ENCODE results near the gene CDCP2.
"Not testable (repeated sequence)": the region's sequence is repeated elsewhere in the genome, so short reads cannot be mapped to it uniquely, and the experiment has no call there.

CDCP2 gene

DNA sequence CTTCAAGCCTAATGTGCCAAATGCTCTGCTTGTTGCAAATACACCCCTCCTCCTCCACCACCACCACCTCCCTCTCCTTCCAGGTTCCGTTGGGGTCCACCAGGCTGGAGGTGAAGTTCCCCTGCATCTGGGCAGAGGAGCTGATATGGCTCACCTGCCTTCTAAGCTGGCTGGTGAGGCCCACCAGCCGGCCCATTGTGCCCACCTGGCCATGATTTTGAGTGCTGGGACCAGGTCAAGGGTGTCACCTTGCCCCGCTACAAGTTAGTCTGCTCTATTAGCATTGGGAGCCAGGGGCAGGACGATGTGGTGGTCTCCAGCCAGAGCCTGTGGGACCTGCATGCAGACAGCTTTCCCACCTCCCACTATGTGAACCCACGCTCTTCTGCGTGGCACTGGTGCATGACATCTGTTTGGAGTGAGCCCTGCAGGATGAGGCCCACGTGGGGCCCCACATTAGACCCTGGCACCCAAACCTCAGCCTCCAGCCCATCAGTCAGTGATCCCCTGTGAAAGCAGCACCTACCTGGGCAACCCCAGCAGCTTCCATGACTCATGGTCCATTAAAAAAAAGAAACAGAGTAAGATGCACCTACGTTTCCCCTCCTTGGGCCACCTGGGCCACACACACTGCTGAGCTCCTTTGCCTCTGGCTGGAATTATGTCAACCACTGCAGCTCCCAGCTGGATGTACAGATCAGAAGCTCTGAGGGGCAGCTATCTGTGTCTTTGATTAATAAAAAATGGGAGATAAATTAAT, 15.6 kb upstream of the CDCP2 start:
- DNase-seq (ENCODE audit: low read depth), result no peak

DNA sequence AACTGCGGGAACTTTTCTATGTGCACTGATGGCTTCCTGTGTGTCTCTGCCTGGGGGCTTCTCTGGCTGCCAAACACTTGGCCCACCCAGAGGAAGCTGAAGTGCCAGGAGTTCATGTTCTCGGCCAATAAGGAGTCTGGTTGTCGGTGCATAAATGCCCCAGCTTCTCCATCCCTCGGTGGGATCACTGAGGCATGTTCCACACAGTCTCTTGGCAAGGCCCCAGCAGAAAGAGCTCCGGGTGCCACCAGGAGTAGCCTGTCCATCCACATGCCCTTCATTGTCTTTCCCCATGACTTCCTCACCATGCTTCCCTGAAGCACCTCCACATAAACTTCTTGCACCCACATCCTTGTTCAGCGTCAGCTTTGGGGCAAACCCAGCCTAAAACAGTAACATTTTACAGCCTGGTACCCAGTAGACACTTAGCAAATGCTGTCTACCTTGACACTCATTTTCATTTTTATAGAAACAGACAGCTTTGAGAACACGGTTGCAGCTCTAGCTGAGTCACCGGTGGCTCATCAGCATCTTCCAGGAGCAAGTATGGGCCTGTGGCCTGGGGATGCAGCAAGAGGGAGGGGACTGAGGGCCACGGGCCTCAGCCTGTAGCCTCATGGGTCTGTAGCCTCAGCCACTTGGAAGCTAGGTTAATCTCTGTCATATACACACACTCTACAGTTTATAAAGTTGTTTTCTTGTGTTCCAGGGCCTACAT, 14.8 kb upstream of the CDCP2 start:
- DNase-seq (ENCODE audit: low read depth), result no peak

DNA sequence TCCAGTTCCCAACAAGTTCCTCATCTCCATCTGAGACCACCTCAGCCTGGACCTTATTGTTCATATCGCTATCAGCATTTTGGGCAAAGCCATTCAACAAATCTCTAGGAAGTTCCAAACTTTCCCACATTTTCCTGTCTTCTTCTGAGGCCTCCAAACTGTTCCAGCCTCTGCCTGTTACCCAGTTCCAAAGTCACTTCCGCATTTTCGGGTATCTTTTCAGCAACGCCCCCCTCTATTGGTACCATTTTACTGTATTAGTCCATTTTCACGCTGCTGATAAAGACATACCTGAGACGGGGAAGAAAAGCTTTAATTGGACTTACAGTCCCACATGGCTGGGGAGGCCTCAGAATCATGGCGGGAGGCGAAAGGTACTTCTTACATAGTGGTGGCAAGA, 13.6 kb upstream of the CDCP2 start:
- DNase-seq (ENCODE audit: low read depth), result not testable (repeated sequence)

DNA sequence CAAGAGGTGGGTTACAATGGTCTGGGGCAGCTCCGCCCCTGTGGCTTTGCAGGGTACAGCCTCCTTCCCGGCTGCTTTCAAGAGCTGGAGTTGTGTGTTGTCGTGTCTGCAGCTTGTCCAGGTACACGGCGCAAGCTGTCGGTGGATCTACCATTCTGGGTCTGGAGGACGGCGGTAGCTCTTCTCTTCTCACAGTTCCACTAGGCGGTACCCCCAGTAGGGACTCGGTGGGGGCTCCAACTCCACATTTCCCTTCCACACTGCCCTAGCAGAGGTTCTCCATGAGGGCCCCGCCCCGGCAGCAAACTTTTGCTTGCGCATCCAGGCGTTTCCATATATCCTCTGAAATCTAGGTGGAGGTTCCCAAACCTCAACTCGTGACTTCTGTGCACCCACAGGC, 12.3 kb upstream of the CDCP2 start:
- DNase-seq (ENCODE audit: low read depth), result no peak

DNA sequence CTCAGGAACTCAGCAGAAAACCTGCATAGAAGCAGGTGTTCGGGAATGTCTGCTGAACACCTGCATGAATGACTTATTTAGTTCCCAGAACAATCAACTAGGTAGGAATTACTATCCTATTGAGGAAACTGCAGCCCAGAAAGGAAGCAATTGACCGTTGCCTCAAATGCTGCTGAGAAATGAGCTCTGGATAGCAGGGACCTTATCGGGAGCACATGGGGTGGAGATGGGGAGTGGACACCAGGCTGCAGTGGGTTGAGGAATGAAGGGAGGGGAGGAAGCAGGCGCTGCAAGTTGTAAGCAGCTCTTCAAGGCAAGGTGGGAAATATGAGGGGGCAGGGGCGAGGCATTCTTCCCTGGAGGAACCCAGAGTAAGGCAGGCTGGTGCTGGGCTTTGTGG, 10.8 kb upstream of the CDCP2 start:
- DNase-seq (ENCODE audit: low read depth), result no peak

DNA sequence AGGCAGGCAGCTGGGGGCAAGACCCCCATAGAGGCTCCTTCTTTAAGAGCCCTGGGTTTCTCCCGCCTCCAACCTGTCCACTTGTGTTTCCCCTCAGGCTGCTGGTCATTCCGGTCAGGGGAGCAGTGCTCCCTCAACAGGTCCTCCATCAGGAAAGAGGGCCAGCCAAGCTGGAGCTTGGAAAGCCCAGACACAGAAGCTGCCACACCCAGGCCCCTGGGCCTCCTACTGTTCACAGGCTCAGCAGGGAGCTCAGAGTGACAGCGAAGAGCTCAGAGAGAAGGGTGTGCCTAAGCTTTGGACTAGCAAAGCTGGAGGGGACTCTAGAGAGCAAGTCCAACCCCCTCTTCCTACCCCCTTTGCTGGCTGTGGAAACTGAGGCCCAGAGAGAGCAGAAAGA, 10.3 kb upstream of the CDCP2 start:
- DNase-seq (ENCODE audit: low read depth), result no peak

DNA sequence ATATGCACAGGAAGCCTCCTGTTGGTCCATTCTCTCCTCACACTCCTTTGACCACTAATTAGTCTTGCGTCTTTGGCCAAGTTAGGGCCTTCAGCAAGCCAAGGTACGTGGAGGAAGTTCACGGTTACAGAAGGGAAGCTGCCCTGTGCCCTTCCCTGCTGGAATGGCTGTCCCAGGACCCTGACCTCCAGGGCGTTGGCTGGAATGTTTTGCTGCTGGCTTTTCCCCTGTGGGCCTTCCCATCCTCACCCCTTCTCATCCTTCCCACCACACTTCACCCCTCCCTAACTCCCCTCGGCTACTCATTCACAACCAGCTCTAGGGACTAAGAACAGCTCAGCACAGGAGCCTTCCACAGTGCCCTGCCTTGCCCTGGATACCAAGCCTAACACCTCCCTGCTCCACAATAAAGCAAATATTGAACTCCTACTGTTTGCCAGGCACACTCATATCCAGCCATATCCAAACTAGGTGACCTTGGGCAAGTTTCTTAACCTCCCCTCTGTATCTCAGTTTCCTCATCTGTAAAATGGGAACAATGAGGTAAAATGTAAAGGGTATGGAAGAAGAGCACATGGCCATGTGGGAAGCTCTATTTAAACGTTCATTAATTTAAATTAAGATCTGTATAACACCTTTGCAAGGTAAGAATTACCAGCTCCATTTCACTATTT, 8.8 kb upstream of the CDCP2 start:
- DNase-seq (ENCODE audit: low read depth), result no peak

DNA sequence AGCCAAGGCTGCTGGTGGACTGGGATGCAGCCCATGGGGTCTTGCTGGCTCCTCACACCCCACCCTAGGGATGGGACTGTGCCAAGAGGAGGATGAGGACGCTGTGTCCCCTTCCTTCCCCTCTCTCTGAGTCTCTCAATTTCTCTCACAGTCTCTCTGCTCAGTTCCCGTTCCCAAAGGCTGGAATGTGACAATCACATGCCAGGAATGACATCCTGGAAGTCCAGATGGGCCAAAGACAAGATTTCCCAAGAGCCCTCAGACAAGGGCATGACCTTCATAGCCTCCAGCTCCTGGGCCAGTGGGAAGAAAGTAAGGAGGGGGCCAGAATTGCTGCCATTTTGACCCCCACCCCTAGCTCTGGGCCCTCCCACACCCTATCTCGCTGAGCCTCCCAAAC, 7.6 kb upstream of the CDCP2 start:
- DNase-seq (ENCODE audit: low read depth), result no peak

DNA sequence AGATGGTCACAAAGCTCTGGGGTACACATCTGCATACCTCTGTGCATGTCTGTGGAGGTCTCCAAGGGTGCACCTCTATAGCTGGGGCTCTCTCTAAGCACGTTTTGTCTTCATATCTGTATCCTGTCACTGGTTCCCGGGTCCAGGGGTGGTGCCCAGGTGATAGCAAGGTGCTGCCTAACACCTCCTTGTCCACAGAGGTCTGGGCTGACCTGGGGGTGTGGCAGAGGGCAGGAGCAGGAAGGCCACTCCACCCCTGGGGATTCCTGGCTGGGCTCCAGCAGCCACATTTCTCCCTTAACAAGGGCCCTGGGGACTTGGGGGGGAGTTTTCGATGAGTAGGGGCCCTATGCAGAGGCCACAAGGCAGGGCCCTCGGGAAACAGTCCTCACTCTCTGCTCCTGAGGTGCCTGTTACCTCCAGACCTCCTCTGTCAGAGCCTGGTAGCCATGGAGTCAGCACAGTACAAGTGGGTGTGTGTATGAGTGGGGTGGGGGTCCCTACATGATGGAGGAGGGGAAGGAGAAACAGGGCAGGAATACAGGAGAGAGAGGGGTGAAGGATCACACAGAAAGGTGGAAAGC, 7.0 kb upstream of the CDCP2 start:
- no peak for DNase-seq (ENCODE audit: low read depth)

DNA sequence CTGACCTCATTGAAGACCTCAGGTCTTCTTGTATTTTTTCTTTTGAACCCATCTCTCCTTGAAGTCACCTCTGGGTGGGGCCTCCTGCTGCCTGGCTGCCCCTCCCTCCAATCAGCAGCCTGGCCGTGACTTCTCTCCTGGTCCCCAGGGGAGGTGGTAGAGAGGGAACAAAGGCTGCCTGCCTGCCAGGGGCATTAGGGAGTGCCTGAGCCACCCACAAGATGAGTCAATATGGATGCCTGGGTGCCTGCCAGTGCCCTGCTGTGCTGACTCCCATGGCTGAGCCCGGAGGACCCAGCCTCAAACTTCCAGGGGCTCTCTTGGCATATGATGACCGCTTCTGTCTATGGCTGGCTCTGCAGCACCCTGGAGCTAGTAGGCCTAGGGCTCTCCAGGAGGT, 5.3 kb upstream of the CDCP2 start:
- no peak for DNase-seq (ENCODE audit: low read depth)

DNA sequence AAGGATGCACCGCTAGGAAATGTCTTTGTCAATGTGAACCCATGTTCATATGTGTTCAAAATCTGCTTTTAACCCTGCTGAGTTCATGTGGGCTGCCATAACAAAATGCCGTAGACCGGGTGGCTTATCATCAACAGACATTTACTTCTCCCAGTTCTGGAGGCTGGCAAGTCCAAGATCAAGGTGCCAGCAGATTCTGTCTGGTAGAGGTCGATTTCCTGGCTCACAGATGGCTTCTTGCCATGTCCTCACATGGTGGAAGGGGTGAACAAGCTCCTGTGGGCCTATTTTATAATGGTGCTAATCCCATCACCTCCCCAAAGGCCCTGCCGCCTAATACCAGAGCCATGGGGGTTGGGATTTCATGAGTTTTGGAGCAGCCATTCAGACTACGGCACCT, 4.6 kb upstream of the CDCP2 start:
- DNase-seq (ENCODE audit: low read depth), result no peak

DNA sequence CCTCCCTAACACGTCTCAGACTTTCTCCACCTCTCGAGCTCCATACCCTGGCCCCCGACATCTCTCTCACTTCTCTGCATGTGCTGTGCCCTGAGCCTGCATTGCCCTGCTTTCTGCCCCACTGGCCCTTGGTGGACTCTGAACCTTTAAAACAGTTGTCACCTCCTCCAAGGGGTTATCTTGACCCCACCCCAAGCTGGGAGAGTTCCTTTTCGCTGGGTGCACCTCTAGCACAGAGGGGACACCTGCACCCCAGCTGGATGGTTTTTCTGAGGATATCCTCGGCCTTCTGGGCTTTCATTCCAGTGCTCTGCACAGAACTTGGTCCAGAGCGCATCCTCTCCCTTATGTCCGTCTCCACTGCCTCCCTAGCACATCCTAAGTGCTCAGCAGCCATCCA, 4.2 kb upstream of the CDCP2 start:
- DNase-seq (ENCODE audit: low read depth), result no peak

DNA sequence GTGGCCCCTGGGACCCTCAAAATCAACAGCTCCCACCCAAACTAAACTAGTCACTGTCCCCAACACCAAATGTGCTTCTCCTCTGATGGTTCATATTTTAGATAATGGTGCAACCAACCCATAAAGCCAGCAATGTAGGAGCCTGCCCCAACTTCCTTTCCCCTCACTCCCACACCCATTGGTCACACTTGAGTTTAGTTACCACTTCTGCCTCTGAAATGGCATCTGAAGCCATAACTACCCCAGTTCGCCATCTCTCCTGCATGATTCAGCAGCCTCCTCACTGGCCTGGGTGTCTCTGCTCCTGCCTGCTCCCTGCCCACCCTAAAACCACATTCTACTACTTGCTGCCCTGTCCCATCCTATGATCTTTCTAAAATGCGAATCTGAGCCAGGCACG, 3.4 kb upstream of the CDCP2 start:
- no peak for DNase-seq (ENCODE audit: low read depth)

DNA sequence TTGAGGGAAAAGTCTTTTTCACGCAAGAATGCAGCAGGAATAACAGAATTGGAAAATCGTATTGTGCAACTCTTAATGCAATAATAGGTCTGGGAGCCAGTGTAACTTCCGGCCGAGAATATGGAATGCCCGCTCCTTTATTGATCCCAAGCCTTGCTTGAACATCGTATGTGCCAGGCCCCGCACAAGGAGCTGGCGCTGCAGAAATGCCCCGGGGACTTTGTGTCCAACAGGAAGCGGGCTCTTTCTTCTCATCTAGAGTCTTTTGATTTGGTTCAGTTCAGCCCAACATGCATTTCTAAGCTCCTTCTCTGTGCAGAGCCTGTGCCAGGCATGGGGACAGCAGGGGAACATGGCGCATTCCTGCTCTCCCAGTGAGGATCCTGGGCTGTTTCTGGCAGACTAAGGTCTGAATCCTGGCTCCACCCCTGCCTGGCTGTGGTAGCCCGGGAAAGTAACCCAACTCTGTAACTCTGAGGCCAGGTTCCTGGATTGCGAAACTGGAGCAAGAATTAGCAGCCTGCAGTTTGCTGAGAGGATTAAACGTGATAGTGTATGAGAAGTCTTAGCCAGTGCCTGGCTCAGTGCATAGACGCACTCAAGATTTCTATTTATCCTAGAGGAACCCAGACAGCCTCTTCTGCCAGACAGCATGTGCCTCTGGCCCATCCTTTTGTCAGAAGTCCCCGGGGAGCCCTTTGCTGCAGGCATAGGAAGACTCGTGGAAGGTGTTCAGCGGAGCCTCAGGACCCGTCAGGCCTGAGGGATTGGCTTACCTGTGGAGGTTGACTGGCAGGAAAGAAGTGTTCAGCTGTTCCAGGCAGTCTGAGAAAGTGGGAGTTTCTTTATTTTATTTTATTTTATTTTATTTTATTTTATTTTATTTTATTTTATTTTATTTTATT, 987 bp upstream of the CDCP2 start:
- DNase-seq (ENCODE audit: low read depth), result no peak

DNA sequence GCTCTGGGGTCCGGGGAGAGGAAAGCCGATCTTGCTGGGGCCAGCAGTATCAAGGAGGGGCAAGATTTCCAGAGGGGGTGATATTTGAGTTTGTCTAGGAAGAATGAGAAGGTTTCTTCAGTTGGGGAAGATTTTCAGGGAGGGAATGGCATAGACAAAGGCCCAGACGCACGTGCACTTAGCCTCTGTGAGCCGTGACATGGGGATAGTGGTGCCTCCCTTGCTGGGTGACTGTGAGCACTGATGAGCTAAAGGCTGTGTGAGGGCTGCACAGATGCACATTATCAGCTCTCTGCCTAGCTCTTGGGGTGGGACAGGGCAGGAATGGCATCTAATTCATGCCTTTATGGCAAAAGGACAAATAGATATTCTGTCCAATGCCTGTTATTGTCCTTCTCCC, 1.8 kb downstream of the CDCP2 start:
- no peak for DNase-seq (ENCODE audit: low read depth)

DNA sequence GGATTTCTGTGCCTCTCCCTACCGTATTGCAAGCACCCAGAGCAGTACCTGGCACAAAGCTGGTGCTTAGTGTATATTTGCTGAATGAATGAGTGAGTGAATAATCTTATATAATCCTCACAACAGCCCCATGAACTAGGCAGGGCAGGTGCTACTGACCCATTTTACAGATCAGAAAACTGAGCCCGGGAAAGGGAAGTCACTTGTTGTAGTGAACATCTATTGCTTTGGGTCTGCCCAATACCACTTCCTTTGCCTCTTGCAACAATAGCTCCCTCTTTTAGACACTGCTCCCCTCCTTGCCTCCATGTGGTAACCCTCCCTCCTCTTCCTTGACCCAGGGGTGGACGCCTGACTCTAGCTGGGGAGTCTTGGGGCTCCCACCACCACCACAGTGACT, 3.1 kb downstream of the CDCP2 start:
- DNase-seq (ENCODE audit: low read depth), result no peak

DNA sequence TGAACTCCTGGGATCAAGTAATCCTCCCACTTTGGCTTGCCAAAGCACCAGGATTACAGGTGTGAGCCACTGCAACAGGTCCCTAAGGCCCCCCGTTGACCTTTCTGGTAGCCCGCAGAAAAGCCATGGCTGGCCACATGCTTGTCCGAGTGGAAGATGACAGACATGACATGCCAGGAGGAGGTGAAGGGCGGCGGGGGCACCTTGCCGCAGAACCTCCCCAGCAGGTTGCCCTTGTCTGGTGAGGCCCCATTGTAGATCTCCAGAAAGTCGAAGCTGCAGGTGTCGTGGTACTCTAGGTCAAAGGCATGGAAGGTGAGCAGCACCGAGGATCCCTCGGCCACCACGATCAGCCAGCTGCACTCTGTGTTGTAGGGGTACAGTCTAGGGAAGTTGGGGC, 8.4 kb downstream of the CDCP2 start:
- no peak for DNase-seq (ENCODE audit: low read depth)

DNA sequence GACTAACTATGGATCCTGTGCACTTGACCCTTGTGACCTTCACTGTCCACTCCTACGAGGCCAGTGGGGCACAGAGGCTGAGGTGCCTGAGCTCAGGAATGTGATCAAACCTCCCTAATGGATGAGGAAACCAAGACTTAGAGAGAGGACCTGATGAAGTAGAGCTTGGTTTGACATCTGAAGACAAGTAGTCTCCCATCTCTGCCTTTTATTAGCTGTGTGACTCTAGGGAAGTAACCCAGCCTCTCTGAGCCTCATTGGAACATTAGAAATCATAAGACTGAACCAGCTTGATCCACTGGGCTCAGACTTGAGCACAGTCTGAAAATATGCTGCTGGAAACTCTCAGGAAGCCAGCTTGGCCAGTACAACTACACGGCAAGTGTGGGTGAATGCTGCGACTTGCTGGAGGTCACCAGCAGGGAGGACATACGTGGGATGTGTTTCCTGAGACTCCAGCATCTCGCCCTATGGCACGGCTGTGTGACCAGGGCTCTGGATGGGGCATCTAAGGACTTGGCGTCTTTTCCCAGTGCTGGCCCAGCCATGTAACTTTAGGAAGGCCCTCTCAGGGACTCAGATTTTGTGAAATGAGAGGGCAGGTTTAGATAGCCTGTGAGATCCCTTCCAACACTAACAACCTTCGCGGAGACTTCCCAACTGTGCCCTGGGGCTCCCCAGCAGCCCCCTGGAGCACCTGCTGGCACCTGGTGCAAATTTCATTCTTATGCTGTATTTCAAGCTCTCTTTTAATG, 10.5 kb downstream of the CDCP2 start:
- DNase-seq (ENCODE audit: low read depth), result no peak

DNA sequence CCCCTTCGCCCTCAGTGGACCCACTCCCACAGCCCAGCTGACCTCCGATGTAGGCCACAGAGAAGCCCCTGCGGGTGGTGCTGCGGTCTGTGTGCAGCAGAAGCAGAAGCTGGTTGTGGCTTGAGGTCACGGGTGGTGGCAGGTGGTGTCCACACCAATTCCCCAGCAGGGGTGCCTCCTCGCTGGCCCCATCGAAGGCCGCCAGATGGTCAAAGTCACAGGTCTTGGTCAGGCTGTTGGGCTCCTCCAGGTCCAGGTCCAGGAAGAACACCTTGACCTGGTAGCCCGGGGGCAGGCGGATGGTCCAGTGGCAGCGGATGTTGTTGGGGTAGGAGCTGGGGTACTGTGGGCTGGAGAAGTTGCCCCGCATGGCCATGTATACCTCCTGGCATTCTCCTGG, 13.1 kb downstream of the CDCP2 start:
- no peak for DNase-seq (ENCODE audit: low read depth)

DNA sequence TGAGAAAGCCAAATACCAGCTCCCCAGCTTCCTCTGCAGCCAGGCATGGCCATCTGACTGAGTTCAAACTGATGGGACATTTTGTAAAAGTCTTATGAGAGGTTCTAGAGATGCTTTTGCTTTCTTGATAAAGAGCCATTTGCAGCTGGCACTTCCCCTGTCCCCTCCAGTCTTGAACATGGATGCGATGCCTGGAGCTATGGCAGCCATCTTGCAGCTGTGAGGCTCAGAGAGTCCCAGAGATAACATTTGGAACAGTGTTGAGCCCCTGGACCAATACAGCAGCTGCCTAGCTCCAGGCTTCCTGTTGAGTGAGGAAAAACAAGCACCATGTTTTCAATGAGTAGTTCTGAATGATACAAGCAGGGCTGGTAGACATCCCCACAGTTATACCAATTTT, 13.8 kb downstream of the CDCP2 start:
- DNase-seq (ENCODE audit: low read depth), result no peak

DNA sequence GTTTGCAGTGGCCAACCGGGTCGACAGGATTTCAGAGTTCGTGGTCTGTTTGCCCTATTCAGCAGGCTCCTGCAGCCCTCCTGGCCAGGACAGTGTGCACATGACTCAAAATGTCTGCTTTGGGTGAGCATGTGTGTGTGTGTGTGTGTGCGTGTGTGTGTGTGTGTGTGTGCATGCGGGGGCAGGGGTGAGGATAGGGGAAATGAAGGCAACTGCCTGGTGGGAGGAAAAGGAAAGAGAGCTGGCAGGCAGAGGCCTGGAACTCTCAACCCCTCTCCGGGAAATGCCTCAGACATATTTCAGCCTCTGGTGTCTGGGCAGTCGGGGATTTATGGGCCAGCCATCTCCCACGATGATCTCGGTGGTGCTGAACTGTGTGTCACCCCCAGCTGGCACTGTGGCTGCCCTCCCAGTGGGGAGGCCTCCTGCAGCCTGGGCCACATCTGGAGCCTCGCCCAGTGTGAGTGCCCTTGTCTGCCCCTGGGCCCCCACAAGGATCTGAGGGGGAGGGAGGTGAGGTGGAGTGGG, 15.2 kb downstream of the CDCP2 start:
- no peak for DNase-seq (ENCODE audit: low read depth)

Measured in CMK (cell line).